Measurements from ENCODE around the gene NSDHL.
"Not testable (repeated sequence)": the region's sequence is repeated elsewhere in the genome, so short reads cannot be mapped to it uniquely, and the experiment has no call there.

The NSDHL gene

DNA sequence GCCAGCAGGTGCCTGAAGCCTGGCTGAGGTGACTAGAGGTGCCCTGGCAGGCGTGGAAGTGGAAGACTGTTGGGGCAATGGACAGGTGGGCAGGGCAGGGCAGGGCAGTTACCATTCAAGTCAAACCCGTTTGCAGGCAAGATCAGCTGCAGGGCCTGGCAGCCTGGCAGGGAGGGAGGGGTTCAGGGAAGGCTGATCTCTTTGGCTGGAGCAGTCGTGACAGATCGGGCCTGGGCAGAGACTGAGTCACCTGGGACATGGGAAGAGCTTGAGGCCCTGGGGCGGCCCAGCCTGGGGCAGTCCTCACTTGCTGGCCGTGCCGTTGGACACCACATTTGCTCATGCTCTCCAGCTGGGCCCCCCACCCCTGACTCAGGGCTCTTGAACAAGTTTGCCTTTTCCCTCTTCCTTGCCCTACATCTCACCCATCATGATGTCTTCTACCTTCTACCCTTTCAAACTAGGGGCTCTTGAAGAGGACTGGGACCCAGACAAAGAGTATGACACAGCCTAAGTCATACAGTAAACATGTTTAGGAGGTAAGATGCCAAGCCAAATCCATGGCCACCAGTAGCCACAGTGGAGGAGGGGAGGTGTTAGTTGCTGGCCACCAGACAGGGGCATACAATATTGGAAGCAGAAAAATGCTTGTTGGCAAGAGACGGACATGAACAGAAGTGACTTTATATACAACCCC lies 65.0 kb downstream of the NSDHL start:
- DNase-seq, result no peak

GRCh38 chrX:152896450-152896849 lies 65.6 kb downstream of the NSDHL start:
- peak; percentile 64 for DNase-seq

DNA sequence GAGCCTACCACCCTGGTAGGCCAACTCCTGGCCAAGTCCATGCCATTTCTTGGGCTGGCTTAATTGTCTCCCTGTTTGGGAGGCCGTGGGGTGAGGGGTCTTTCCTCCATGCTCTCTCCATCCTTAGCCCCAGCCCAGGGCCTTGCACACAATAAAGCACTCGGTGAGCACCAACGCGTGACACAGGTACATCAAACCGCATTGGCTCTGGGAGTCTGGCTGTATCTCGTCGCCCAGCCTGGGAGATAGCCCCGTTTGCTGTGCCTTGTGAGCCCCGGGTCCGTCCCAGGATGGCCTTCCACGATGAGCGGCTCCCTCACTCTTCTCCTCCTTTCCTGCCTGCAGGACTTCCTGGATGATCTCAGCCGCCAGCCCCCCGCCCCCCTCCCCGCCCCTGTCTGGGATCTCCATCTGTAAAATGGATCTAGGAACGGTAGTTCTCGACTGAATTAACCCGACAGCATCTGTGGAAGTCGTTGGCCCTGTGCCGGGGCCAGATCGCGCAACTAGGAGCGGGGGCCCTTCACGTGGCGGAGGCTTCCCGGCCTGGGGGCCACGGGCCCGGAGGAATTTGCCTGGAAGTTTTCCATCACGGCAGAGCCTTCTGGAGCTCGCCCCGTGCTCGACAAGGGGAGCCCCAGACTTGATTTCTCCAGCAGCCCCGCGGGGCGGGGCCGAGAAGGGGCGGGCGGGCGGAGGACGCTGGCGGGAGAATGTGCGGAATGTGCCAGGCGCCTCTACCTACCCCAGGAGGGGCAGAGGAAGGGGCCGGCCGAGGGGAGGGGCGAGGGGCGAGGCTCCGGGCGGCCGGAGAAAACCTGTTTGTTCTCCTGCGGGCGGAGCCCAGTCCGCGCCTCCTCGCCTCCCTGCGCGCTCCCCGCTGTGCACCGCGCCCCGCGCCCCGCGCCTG lies 66.6 kb downstream of the NSDHL start, which contains the start of gene ZNF185:
ZNF185 (plus strand) TSS at position 846 of the 910 bp plus-strand sequence. CDS start 16,423 bp downstream, outside the sequence.
- no peak for DNase-seq

DNA sequence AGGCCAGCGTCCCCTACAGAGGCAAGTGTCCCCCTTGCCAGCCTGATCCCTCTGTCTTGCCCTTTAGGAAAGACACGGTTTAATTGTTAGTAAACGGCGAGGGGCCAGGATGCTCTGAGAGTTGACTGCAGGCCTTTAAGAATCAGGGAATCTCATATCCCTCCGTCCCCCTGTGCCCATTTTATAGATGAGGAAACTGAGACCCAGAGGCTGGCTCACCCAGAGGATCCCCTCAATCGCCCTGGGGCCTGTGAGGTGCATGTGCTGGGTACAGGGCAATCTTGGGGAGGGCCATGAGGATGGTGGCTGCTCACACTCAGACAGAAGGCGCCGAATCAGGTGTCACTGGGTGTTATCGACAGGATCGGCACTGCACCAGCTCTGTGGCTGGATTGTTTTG lies 67.6 kb downstream of the NSDHL start:
- no peak for DNase-seq

- no peak for DNase-seq
Measured at GRCh38 chrX:152899111-152899873, 68.4 kb downstream of the NSDHL start.

DNA sequence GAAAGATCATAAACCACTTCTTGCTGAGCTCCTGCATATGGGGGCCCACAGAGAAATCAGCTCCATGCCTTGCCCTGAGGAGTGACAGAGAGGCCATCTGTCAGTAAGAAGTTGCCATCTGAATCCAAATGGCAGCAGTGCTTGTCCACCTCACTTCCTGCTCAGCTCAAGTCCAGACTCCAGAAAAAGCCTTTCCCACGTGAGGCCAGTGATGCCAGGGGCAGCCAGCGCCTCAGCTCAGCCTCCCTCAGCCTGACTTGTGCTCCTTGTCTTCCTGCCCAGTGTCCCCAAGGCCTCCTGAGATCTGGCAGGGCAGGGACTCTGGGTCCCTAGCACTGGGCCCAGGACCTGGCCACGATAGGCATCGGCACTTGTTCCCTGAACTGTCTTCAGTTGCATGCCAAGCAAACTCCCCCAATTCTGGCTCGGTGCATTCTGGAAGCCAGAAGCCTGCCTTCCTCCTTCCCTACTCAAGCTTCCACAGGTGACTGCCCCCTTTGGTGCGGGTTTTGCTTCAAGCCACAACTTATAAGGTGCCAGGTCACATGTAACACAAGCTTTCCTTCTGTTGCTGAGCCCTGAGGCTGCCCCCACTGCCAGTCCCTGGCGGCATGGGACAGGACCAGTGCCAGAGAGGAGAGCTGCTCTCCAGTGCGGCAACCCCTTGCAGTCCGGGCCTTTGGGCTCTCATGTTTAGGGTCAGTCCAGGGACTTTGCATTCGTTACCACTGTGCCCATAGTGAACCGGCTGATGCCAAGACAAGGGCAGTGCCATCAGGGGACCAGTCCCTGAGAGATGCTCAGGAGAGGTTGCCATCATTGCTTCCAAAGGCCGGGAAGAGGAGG lies 69.2 kb downstream of the NSDHL start:
- DNase-seq, result no peak

GRCh38 chrX:152900937-152901445 lies 70.1 kb downstream of the NSDHL start:
- no peak for DNase-seq

DNA sequence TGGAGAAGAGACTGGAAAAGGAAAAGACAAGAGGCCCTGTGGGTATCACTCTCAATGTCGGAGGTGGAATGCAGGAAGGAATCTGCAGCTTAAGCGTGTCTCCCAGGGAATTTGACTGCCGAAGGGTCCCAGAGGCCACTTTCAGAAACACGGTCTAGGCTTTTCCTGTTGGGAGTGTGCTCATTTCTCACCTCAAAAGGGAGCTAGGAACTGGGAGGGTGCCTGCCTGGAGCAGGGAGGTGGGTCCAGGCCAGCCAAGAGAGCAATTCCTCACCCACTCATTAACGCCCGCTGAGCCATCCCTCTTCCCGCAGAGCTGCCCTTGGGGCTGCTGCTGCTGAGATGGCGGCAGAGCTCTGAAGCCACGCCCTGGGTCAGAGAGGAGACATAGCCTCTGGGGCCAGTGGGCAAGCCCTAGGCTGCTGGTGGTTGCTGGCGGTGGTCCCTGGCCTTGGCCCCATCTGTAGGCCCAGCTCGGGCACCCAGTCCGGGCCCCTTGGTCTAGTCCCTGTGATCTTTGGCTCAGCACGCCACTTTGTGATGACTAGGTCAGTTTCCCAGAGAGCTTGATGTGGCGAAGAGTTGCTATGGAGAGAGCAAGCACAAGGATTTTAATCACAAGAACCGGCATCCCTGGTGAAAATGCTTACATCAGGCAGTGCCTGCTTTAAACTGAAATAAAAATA lies 71.1 kb downstream of the NSDHL start:
- no peak for DNase-seq

GRCh38 chrX:152902502-152902820 lies 71.6 kb downstream of the NSDHL start:
- no peak for DNase-seq

DNA sequence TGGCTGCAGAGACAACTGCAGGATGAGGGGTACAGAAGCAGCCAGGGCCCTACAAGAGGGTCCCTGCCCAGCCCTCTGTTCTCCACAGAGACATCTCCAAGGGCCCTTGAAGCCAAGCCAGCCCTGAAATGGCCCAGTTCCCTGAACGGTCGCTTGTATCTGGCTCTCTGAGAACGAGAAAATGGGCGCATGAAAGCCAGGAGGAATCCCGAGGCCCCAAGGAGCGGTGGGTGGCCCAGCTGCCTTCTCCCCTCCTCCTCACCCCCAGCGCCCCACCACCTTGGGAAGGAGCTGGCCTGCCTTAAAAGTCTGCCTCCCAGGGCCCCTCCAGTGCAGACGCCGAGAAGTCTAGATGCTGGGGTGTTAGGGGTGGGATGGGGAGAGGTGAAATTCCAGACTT lies 72.7 kb downstream of the NSDHL start:
- DNase-seq, result no peak

GRCh38 chrX:152904151-152905080 lies 73.6 kb downstream of the NSDHL start:
- peak; percentile 20 for DNase-seq

DNA sequence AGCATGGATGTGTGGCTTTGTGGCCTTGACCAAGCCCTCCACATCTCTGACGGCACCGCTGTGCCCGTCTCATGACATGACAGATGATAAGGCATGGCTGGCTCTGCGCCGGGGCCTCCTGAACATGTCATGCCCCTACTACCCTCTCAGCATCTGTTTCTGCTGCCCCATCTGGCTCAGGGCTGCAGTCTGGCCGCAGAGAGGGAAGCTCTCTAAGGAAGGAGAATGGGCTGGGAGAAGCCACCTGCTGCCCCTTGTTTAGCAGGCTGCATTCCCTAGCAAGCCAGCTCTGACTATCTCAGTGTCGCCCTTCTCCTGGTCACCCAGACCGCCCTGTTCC lies 74.2 kb downstream of the NSDHL start:
- peak; percentile 9 for DNase-seq

DNA sequence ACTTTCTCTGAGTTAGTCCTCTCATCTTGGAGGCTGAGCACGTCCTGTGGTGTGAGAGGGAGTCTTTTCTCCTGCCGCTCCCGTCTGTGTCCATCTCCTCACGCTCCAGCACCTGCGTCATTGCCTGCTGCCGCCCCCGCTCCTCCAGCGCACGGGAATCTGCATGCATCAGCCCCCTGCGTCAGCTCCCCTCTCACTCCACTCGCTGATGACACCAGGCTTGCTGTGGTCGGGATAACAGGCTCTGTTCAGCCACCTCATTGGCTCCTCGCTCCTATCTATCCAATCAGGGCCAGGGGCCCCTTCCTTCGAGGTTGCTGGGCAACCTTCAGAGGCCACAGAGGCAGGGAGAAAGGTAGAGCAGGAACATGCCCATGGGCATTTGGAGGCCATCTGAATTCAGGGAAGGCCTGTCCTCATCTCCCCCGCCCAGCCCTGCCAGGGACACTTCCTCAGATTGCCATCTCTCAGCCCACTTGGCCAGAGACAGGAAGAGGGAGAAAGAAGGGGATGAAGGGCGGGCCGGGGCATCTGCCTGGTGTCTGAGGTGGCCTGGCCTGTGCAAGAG lies 76.3 kb downstream of the NSDHL start:
- DNase-seq, result no peak

- DNase-seq, result no peak
Measured at GRCh38 chrX:152908486-152908885, 77.6 kb downstream of the NSDHL start.

GRCh38 chrX:152910018-152910417 lies 79.2 kb downstream of the NSDHL start:
- not testable (repeated sequence) for DNase-seq

GRCh38 chrX:152912106-152912505 lies 81.2 kb downstream of the NSDHL start:
- peak; percentile 44 for DNase-seq

- DNase-seq, result no peak
Measured at GRCh38 chrX:152912641-152913040, 81.8 kb downstream of the NSDHL start.

- peak; percentile 75 for DNase-seq
Measured at GRCh38 chrX:152913346-152913745, 82.5 kb downstream of the NSDHL start.

DNA sequence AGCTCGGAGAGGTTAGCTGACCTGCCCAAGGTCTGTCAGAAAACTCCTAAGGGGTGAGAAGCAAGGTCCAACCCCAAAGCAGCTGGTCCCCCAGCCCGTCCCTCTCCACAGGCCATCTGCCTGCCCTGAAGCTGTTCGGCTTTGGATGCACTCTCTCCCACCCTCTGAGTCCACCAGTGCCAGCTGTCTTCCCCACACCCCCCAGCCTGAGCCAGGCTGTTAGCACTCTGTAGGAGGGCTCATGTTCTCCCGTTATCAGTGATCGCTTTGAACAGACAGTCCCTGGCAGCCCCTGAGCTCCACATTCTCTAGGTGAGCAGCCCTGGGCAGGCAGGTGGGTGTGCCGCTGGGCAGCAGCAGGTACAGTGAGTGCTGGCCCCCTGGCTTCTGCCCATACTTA lies 83.0 kb downstream of the NSDHL start:
- DNase-seq, result no peak

DNA sequence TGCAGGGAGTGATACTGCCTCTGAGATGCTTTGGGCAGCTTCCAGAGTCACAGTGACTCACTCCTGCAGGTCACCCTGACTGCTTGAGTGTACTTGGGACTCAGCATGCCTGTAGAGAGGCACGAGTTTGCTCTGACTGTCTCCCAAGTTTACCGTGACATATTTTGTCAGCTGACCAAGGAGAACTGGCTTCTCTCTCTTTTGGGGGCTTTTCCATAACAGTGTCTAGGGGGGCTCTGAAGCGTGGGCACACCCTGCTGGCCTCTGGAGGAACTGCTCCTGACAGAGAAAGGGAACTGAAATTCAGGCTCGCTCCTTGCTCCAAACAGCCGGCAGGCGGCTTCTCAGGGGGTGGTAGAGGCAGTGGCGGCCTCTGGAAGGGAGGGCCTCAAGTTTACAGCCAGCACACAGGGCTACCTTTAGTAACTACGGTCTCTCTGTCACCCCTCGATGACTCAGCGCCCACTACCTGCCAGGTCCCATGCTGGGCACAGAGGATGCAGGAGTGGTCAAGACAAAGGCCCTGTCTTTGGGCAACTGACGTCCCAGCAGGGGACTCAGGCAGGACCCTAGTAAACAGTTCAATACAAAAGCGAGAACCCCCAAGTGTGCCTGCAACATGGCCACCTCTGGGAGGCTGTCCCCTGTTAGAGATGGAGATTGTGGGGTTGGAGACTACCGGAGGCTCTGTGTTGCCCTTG lies 84.8 kb downstream of the NSDHL start:
- DNase-seq, result peak; percentile 69

Data from MV-4-11 (cell line).